Right renal cortex interstitium (tissue), 3 donors: Measurements from ENCODE around the gene SCN8A. TPM values are rescaled to one million over a fixed set of nuclear protein-coding genes. Genes with fewer than 3 reads are reported as not detected.
"Not testable (repeated sequence)": the region's sequence is repeated elsewhere in the genome, so short reads cannot be mapped to it uniquely, and the experiment has no call there.

Experiments
- DNase-seq, 3 donors: peaks; one replicate each; pipeline ENCODE4 v3.0.0-alpha.2; 2013; ENCODE audit warnings: low read depth in 3 of 3, low spot score in 2 of 3
- polyA plus RNA-seq, 3 donors: library from polyadenylated mRNA; unstranded; fragments of 120-200 nt; gene quantifications; one replicate each; pipeline ENCODE4 v1.2.1, GENCODE V29; 2013; ENCODE audit not compliant: insufficient read length in 3 of 3

The SCN8A gene
- 1 to 10 TPM; 1.7 to 2.6 (median 1.8) TPM for polyA plus RNA-seq

- peak in 1 of 3 donors; percentile 29 for DNase-seq
Measured at GRCh38 chr12:51591016-51591901, at the start of gene SCN8A. Gene SCN8A, plus strand, starts transcription at chr12:51591233. Its CDS starts 71,585 bp downstream, at chr12:51662818.

- no peak for DNase-seq
Measured at GRCh38 chr12:51546097-51546496, 44.9 kb upstream of the SCN8A start.

GRCh38 chr12:51547606-51548005 lies 43.4 kb upstream of the SCN8A start:
- DNase-seq = no peak

GRCh38 chr12:51548241-51548640 lies 42.8 kb upstream of the SCN8A start:
- no peak for DNase-seq

- no peak for DNase-seq
Measured at GRCh38 chr12:51549637-51550036, 41.4 kb upstream of the SCN8A start.

- not testable (repeated sequence) for DNase-seq
Measured at GRCh38 chr12:51568271-51569032, 22.6 kb upstream of the SCN8A start.

GRCh38 chr12:51579321-51579850 lies 11.6 kb upstream of the SCN8A start:
- DNase-seq = no peak

GRCh38 chr12:51589060-51589459 lies 2.0 kb upstream of the SCN8A start:
- no peak for DNase-seq

GRCh38 chr12:51589557-51590176 lies 1.4 kb upstream of the SCN8A start:
- no peak for DNase-seq

GRCh38 chr12:51590347-51591015 lies 552 bp upstream of the SCN8A start:
- DNase-seq = peak in 2 of 3 donors; percentile 55 to 68

- DNase-seq = no peak
Measured at GRCh38 chr12:51592034-51592705, 1.1 kb downstream of the SCN8A start.

GRCh38 chr12:51593021-51593420 lies 2.0 kb downstream of the SCN8A start:
- DNase-seq = no peak

- peak; percentile 34 to 48 (median 43) for DNase-seq
Measured at GRCh38 chr12:51593539-51593938, 2.5 kb downstream of the SCN8A start.

- no peak for DNase-seq
Measured at GRCh38 chr12:51598156-51598555, 7.1 kb downstream of the SCN8A start.

- no peak for DNase-seq
Measured at GRCh38 chr12:51600721-51601120, 9.7 kb downstream of the SCN8A start.

- DNase-seq = no peak
Measured at GRCh38 chr12:51601241-51601640, 10.2 kb downstream of the SCN8A start.

- DNase-seq = not testable (repeated sequence)
Measured at GRCh38 chr12:51605896-51606295, 14.9 kb downstream of the SCN8A start.

GRCh38 chr12:51607197-51607596 lies 16.2 kb downstream of the SCN8A start:
- DNase-seq = not testable (repeated sequence)

GRCh38 chr12:51620448-51620847 lies 29.4 kb downstream of the SCN8A start:
- DNase-seq = no peak
